ENCODE data around the gene SLC25A34.

Gene SLC25A34

GRCh38 chr1:15714406-15715136 lies 21.5 kb upstream of the SLC25A34 start:
- DNase-seq: no peak

GRCh38 chr1:15717418-15718125 lies 18.5 kb upstream of the SLC25A34 start:
- DNase-seq: no peak

GRCh38 chr1:15718199-15718601 lies 17.9 kb upstream of the SLC25A34 start:
- DNase-seq: no peak

- DNase-seq: no peak
These were observed 16.5 kb upstream of the SLC25A34 start for GRCh38 chr1:15719381-15720120.

- DNase-seq: no peak
These were observed 15.2 kb upstream of the SLC25A34 start for GRCh38 chr1:15720861-15721260.

- no peak for DNase-seq
These were observed 13.6 kb upstream of the SLC25A34 start for GRCh38 chr1:15722411-15722810.

GRCh38 chr1:15722836-15723532 lies 13.1 kb upstream of the SLC25A34 start:
- no peak for DNase-seq

GRCh38 chr1:15723631-15724246 lies 12.3 kb upstream of the SLC25A34 start:
- no peak for DNase-seq

- no peak for DNase-seq
These were observed 10.8 kb upstream of the SLC25A34 start for GRCh38 chr1:15724949-15725880.

GRCh38 chr1:15726508-15726907 lies 9.6 kb upstream of the SLC25A34 start:
- no peak for DNase-seq

GRCh38 chr1:15727021-15727420 lies 9.0 kb upstream of the SLC25A34 start:
- no peak for DNase-seq

GRCh38 chr1:15727424-15727823 lies 8.6 kb upstream of the SLC25A34 start:
- no peak for DNase-seq

GRCh38 chr1:15727866-15728534 lies 8.1 kb upstream of the SLC25A34 start:
- no peak for DNase-seq

- no peak for DNase-seq
These were observed 7.0 kb upstream of the SLC25A34 start for GRCh38 chr1:15728937-15729657.

- no peak for DNase-seq
These were observed 5.6 kb upstream of the SLC25A34 start for GRCh38 chr1:15730423-15730822.

- DNase-seq: no peak
These were observed 5.1 kb upstream of the SLC25A34 start for GRCh38 chr1:15730936-15731335.

- DNase-seq: no peak
These were observed 4.0 kb upstream of the SLC25A34 start for GRCh38 chr1:15731735-15732685.

- DNase-seq: no peak
These were observed 3.4 kb upstream of the SLC25A34 start for GRCh38 chr1:15732686-15733081.

- no peak for DNase-seq
These were observed 2.8 kb upstream of the SLC25A34 start for GRCh38 chr1:15733218-15733725.
